ENCODE results near the gene CDHR2. TPM values are rescaled to one million over a fixed set of nuclear protein-coding genes. Genes with fewer than 3 reads are reported as not detected.

Gene CDHR2
- total RNA-seq, 1 donor from 2014 or later: 0.40 TPM

- peaks cover 33% of the 10 kb centered on the region for H3K4me1 Mint-ChIP-seq (ENCODE audit: low read depth)
- TF ChIP-seq CTCF (IDR thresholded peaks at IDR 0.05): no peak
- no peaks in the 10 kb centered on the region for H3K27me3 Mint-ChIP-seq (ENCODE audit: low read depth)
- H3K27ac Mint-ChIP-seq (ENCODE audit: unreplicated experiment): no peak overlapping the region
- no peak overlapping the region for H3K4me3 Mint-ChIP-seq (ENCODE audit: unreplicated experiment)
- peaks cover 5% of the 10 kb centered on the region for H3K36me3 Mint-ChIP-seq (ENCODE audit: low read depth)
- DNase-seq (ENCODE audit: low spot score): no peak
- H3K9me3 Mint-ChIP-seq (ENCODE audit: low read depth): no peaks in the 10 kb centered on the region
These were observed 16.3 kb upstream of the CDHR2 start for GRCh38 chr5:176532795-176533194.

DNA sequence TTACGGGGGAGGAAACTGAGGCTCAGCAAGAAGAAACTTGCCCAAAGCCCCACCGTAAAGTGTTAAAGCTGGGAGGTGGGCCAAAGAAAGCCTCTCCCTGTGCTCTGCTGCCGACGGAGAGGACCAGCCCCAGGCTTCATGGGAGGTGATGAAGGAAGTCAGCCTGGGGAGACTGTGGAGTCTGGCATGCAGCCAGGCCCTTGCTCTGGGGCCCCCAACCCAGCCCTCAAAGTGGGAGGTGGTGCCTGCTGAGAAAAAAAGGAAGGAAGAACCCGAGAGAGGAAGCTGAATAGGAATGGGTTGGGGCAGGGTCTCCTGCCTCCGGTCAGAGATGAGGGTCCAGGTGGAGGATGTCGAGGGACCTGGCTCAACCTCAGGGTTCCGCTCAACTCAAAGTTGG, 15.8 kb upstream of the CDHR2 start:
- Mint-ChIP-seq H3K4me3 (ENCODE audit: unreplicated experiment) (no peak overlapping the region), H3K36me3 (ENCODE audit: low read depth) (peaks cover 3% of the 10 kb centered on the region), H3K27me3 (ENCODE audit: low read depth) (no peaks in the 10 kb centered on the region), H3K4me1 (ENCODE audit: low read depth) (peaks cover 38% of the 10 kb centered on the region), H3K9me3 (ENCODE audit: low read depth) (no peaks in the 10 kb centered on the region), H3K27ac (ENCODE audit: unreplicated experiment) (no peak overlapping the region)
- no peak for DNase-seq (ENCODE audit: low spot score)
- no peak for TF ChIP-seq CTCF (IDR thresholded peaks at IDR 0.05)

DNA sequence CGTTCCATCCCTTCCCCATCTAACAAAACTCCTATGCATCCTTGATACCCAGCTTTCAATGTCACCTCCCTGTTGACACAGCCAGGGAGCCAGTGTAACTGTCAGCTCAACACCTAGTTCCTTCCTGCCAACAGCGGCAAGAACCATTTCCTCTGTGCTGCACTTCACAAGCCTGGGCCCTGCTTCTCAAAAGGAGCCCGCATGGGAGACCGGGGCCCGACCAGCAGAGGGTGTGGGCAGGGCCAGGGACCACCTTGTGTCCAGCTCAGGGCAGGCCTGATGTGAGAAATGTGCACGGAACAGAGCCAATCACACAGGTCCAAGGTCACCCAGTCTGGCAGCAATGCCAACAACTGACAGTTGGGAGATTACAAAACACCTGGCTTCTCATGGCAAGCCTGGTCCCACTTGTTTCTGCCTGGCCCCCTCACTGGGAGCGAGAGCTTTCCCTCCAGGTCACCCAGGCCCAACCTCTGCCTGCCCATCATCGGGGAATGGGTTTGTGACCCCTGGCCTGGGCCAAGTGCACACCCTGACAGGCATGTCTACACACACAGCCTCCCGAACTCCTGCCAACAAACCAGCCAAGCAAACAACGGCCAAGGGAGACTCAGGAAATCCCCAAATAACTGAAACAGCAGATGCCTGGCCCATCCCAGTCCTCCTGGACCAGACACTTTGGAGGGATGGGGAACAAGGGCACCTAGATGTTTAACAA, 15.1 kb upstream of the CDHR2 start:
- peak overlapping the region; percentile 15 for H3K4me3 Mint-ChIP-seq (ENCODE audit: unreplicated experiment)
- H3K36me3 Mint-ChIP-seq (ENCODE audit: low read depth): peaks cover 3% of the 10 kb centered on the region
- peak; percentile 10 for TF ChIP-seq CTCF (IDR thresholded peaks at IDR 0.05)
- H3K4me1 Mint-ChIP-seq (ENCODE audit: low read depth): peaks cover 43% of the 10 kb centered on the region
- no peaks in the 10 kb centered on the region for H3K9me3 Mint-ChIP-seq (ENCODE audit: low read depth)
- peak overlapping the region; percentile 13 for H3K27ac Mint-ChIP-seq (ENCODE audit: unreplicated experiment)
- H3K27me3 Mint-ChIP-seq (ENCODE audit: low read depth): no peaks in the 10 kb centered on the region
- DNase-seq (ENCODE audit: low spot score): no peak

- Mint-ChIP-seq H3K27ac (ENCODE audit: unreplicated experiment) (peak overlapping the region; percentile 85), H3K36me3 (ENCODE audit: low read depth) (peaks cover 2% of the 10 kb centered on the region), H3K4me3 (ENCODE audit: unreplicated experiment) (no peak overlapping the region), H3K27me3 (ENCODE audit: low read depth) (no peaks in the 10 kb centered on the region), H3K4me1 (ENCODE audit: low read depth) (peaks cover 43% of the 10 kb centered on the region), H3K9me3 (ENCODE audit: low read depth) (no peaks in the 10 kb centered on the region)
- TF ChIP-seq CTCF (IDR thresholded peaks at IDR 0.05): no peak
- DNase-seq (ENCODE audit: low spot score): no peak
These were observed 14.5 kb upstream of the CDHR2 start for GRCh38 chr5:176534640-176535039.

- DNase-seq (ENCODE audit: low spot score): no peak
- Mint-ChIP-seq H3K4me3 (ENCODE audit: unreplicated experiment) (peak overlapping the region; percentile 91), H3K27ac (ENCODE audit: unreplicated experiment) (peak overlapping the region; percentile 85), H3K27me3 (ENCODE audit: low read depth) (no peaks in the 10 kb centered on the region), H3K4me1 (ENCODE audit: low read depth) (peaks cover 43% of the 10 kb centered on the region), H3K9me3 (ENCODE audit: low read depth) (no peaks in the 10 kb centered on the region), H3K36me3 (ENCODE audit: low read depth) (peaks cover 2% of the 10 kb centered on the region)
- no peak for TF ChIP-seq CTCF (IDR thresholded peaks at IDR 0.05)
These were observed 14.0 kb upstream of the CDHR2 start for GRCh38 chr5:176535101-176535663.

Data from chondrocyte (in vitro differentiated cells).